ENCODE results near the gene ERAP2.

DNA sequence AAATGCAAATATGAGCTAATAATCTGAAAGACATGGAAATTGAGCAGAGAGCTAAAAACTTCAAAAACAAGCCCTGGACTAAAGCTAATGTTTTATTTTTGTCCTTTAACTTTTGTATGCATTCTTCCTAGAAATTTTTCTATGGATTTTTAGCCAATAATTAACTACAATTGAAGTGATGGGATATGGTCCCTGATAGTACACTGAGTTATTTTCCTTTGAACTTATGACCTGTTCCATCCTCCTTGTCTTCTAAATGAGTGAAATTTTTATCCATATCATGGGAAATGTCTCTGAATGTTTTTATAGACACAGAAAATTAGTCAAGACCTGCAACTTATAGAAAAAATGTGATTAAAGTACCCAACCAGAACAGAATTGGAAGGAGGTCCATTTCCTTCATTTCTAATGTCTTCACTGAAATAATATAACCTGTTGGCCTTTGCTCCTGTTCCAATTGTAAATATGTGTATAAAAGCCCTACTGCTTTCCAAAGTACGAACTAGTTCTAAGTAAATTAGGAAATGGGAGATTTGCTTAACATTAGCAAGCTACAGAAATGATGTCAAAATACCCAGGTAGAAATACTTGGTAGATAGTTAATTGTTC, 11.3 kb upstream of the ERAP2 start:
- TF ChIP-seq, protein P1, sequence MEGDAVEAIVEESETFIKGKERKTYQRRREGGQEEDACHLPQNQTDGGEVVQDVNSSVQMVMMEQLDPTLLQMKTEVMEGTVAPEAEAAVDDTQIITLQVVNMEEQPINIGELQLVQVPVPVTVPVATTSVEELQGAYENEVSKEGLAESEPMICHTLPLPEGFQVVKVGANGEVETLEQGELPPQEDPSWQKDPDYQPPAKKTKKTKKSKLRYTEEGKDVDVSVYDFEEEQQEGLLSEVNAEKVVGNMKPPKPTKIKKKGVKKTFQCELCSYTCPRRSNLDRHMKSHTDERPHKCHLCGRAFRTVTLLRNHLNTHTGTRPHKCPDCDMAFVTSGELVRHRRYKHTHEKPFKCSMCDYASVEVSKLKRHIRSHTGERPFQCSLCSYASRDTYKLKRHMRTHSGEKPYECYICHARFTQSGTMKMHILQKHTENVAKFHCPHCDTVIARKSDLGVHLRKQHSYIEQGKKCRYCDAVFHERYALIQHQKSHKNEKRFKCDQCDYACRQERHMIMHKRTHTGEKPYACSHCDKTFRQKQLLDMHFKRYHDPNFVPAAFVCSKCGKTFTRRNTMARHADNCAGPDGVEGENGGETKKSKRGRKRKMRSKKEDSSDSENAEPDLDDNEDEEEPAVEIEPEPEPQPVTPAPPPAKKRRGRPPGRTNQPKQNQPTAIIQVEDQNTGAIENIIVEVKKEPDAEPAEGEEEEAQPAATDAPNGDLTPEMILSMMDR (IDR thresholded peaks at IDR 0.05): no peak
- no peak for TF ChIP-seq POLR2A (IDR thresholded peaks at IDR 0.05)

All from right lobe of liver (tissue), 4 donors.